ENCODE data around the gene CCDC7. TPM values are rescaled to one million over a fixed set of nuclear protein-coding genes. Genes with fewer than 3 reads are reported as not detected.
"Not testable (repeated sequence)": the region's sequence is repeated elsewhere in the genome, so short reads cannot be mapped to it uniquely, and the experiment has no call there.

CCDC7 gene
- total RNA-seq, 2 experiments from 2014 or later = 15.7 to 15.8 TPM

- Mint-ChIP-seq H3K4me3 (peak overlapping the region; percentile 38), H3K36me3 (ENCODE audit: low read depth) (peaks cover 44% of the 10 kb centered on the region), H3K4me1 (ENCODE audit: low read depth) (peaks cover 32% of the 10 kb centered on the region), H3K27me3 (ENCODE audit: low read depth) (no peaks in the 10 kb centered on the region), H3K27ac (peak overlapping the region; percentile 72), H3K9me3 (ENCODE audit: insufficient read depth) (no peaks in the 10 kb centered on the region)
- peak; percentile 83 for DNase-seq
- ChIA-PET CTCF (interaction anchor here (0.9 to 2.7 kb wide), 6 partner anchors 9 to 153 kb away, joined by 3 to 9 read pairs (median 4); partner anchors contain the start of gene CCDC7), POLR2A (interaction anchor here (0.6 to 3.9 kb wide), 3 partner anchors 14 to 259 kb away, joined by 3 to 15 read pairs (median 5); partner anchors contain the start of gene CCDC7)
- ATAC-seq = peak; percentile 99
These were observed 13.2 kb downstream of the CCDC7 start for GRCh38 chr10:32459051-32459698.

GRCh38 chr10:32461203-32461602 lies 15.3 kb downstream of the CCDC7 start:
- Mint-ChIP-seq H3K4me1 (ENCODE audit: low read depth) (peaks cover 32% of the 10 kb centered on the region), H3K27me3 (ENCODE audit: low read depth) (no peaks in the 10 kb centered on the region), H3K36me3 (ENCODE audit: low read depth) (peaks cover 42% of the 10 kb centered on the region), H3K27ac (no peak overlapping the region), H3K9me3 (ENCODE audit: insufficient read depth) (no peaks in the 10 kb centered on the region), H3K4me3 (no peak overlapping the region)
- DNase-seq = no peak
- ChIA-PET POLR2A (no interaction called here), CTCF (no interaction called here)
- ATAC-seq = no peak

GRCh38 chr10:32471232-32471631 lies 25.3 kb downstream of the CCDC7 start:
- no peak overlapping the region for H3K4me3 Mint-ChIP-seq
- no peak overlapping the region for H3K27ac Mint-ChIP-seq
- no peaks in the 10 kb centered on the region for H3K27me3 Mint-ChIP-seq (ENCODE audit: low read depth)
- ChIA-PET POLR2A (no interaction called here), CTCF (no interaction called here)
- DNase-seq (no peak), ATAC-seq (no peak)
- no peaks in the 10 kb centered on the region for H3K4me1 Mint-ChIP-seq (ENCODE audit: low read depth)
- H3K9me3 Mint-ChIP-seq (ENCODE audit: insufficient read depth) = no peaks in the 10 kb centered on the region
- H3K36me3 Mint-ChIP-seq (ENCODE audit: low read depth) = peaks cover 40% of the 10 kb centered on the region

GRCh38 chr10:32477499-32477898 lies 31.6 kb downstream of the CCDC7 start:
- no peak for DNase-seq
- H3K36me3 Mint-ChIP-seq (ENCODE audit: low read depth) = peaks cover 52% of the 10 kb centered on the region
- peaks cover 18% of the 10 kb centered on the region for H3K9me3 Mint-ChIP-seq (ENCODE audit: insufficient read depth)
- POLR2A ChIA-PET = no interaction called here
- CTCF ChIA-PET = no interaction called here
- no peaks in the 10 kb centered on the region for H3K4me1 Mint-ChIP-seq (ENCODE audit: low read depth)
- no peaks in the 10 kb centered on the region for H3K27me3 Mint-ChIP-seq (ENCODE audit: low read depth)
- ATAC-seq = no peak
- no peak overlapping the region for H3K27ac Mint-ChIP-seq
- H3K4me3 Mint-ChIP-seq = no peak overlapping the region

GRCh38 chr10:32481606-32482005 lies 35.7 kb downstream of the CCDC7 start:
- POLR2A ChIA-PET = no interaction called here
- H3K27ac Mint-ChIP-seq = no peak overlapping the region
- CTCF ChIA-PET = interaction anchor here (0.6 kb wide), 1 partner anchor 642 kb away, joined by 3 read pairs; no protein-coding TSS in a partner anchor
- DNase-seq (no peak), ATAC-seq (no peak)
- H3K36me3 Mint-ChIP-seq (ENCODE audit: low read depth) = peaks cover 69% of the 10 kb centered on the region
- no peaks in the 10 kb centered on the region for H3K27me3 Mint-ChIP-seq (ENCODE audit: low read depth)
- H3K4me3 Mint-ChIP-seq = no peak overlapping the region
- H3K9me3 Mint-ChIP-seq (ENCODE audit: insufficient read depth) = peaks cover 22% of the 10 kb centered on the region
- no peaks in the 10 kb centered on the region for H3K4me1 Mint-ChIP-seq (ENCODE audit: low read depth)

- H3K9me3 Mint-ChIP-seq (ENCODE audit: insufficient read depth) = peaks cover 29% of the 10 kb centered on the region
- H3K27me3 Mint-ChIP-seq (ENCODE audit: low read depth); H3K4me3 Mint-ChIP-seq; POLR2A ChIA-PET; H3K27ac Mint-ChIP-seq; CTCF ChIA-PET; DNase-seq; H3K4me1 Mint-ChIP-seq (ENCODE audit: low read depth); ATAC-seq: not testable (repeated sequence)
- peaks cover 73% of the 10 kb centered on the region for H3K36me3 Mint-ChIP-seq (ENCODE audit: low read depth)
These were observed 37.1 kb downstream of the CCDC7 start for GRCh38 chr10:32483019-32483502.

GRCh38 chr10:32488038-32488437 lies 42.1 kb downstream of the CCDC7 start:
- CTCF ChIA-PET; H3K27me3 Mint-ChIP-seq (ENCODE audit: low read depth); POLR2A ChIA-PET; ATAC-seq; H3K4me1 Mint-ChIP-seq (ENCODE audit: low read depth); H3K27ac Mint-ChIP-seq; DNase-seq; H3K4me3 Mint-ChIP-seq: not testable (repeated sequence)
- Mint-ChIP-seq H3K36me3 (ENCODE audit: low read depth) (peaks cover 68% of the 10 kb centered on the region), H3K9me3 (ENCODE audit: insufficient read depth) (peaks cover 17% of the 10 kb centered on the region)

- no peak for ATAC-seq
- DNase-seq = no peak
- Mint-ChIP-seq H3K4me3 (no peak overlapping the region), H3K27ac (no peak overlapping the region), H3K4me1 (ENCODE audit: low read depth) (no peaks in the 10 kb centered on the region), H3K27me3 (ENCODE audit: low read depth) (no peaks in the 10 kb centered on the region), H3K36me3 (ENCODE audit: low read depth) (peaks cover 63% of the 10 kb centered on the region), H3K9me3 (ENCODE audit: insufficient read depth) (peaks cover 13% of the 10 kb centered on the region)
- ChIA-PET POLR2A (no interaction called here), CTCF (no interaction called here)
These were observed 43.2 kb downstream of the CCDC7 start for GRCh38 chr10:32489158-32489557.

- peaks cover 61% of the 10 kb centered on the region for H3K36me3 Mint-ChIP-seq (ENCODE audit: low read depth)
These were observed 44.0 kb downstream of the CCDC7 start for GRCh38 chr10:32489901-32490300.

GRCh38 chr10:32494562-32494961 lies 48.6 kb downstream of the CCDC7 start:
- DNase-seq; H3K4me3 Mint-ChIP-seq; CTCF ChIA-PET; H3K27me3 Mint-ChIP-seq (ENCODE audit: low read depth); POLR2A ChIA-PET; ATAC-seq; H3K4me1 Mint-ChIP-seq (ENCODE audit: low read depth); H3K27ac Mint-ChIP-seq; H3K9me3 Mint-ChIP-seq (ENCODE audit: insufficient read depth): not testable (repeated sequence)
- H3K36me3 Mint-ChIP-seq (ENCODE audit: low read depth) = peaks cover 41% of the 10 kb centered on the region

More at GRCh38 chr10:32489901-32490300, 44.0 kb downstream of the CCDC7 start:
- Mint-ChIP-seq H3K4me1 (ENCODE audit: low read depth) (no peaks in the 10 kb centered on the region), H3K4me3 (no peak overlapping the region), H3K27me3 (ENCODE audit: low read depth) (no peaks in the 10 kb centered on the region), H3K9me3 (ENCODE audit: insufficient read depth) (peaks cover 13% of the 10 kb centered on the region), H3K27ac (no peak overlapping the region)
- DNase-seq = no peak
- ATAC-seq = no peak
- CTCF ChIA-PET = no interaction called here
- POLR2A ChIA-PET = no interaction called here

- H3K27me3 Mint-ChIP-seq (ENCODE audit: low read depth); CTCF ChIA-PET; POLR2A ChIA-PET; ATAC-seq; H3K4me1 Mint-ChIP-seq (ENCODE audit: low read depth); DNase-seq; H3K27ac Mint-ChIP-seq; H3K4me3 Mint-ChIP-seq; H3K9me3 Mint-ChIP-seq (ENCODE audit: insufficient read depth): not testable (repeated sequence)
- peaks cover 47% of the 10 kb centered on the region for H3K36me3 Mint-ChIP-seq (ENCODE audit: low read depth)
These were observed 54.2 kb downstream of the CCDC7 start for GRCh38 chr10:32500136-32500535.

- DNase-seq (no peak), ATAC-seq (no peak)
- H3K36me3 Mint-ChIP-seq (ENCODE audit: low read depth) = peaks cover 50% of the 10 kb centered on the region
- peaks cover 13% of the 10 kb centered on the region for H3K9me3 Mint-ChIP-seq (ENCODE audit: insufficient read depth)
- H3K27me3 Mint-ChIP-seq (ENCODE audit: low read depth) = no peaks in the 10 kb centered on the region
- no peaks in the 10 kb centered on the region for H3K4me1 Mint-ChIP-seq (ENCODE audit: low read depth)
- H3K27ac Mint-ChIP-seq = no peak overlapping the region
- no peak overlapping the region for H3K4me3 Mint-ChIP-seq
- CTCF ChIA-PET = no interaction called here
- POLR2A ChIA-PET = no interaction called here
These were observed 56.0 kb downstream of the CCDC7 start for GRCh38 chr10:32501906-32502305.

Measured in activated CD8-positive, alpha-beta T cell treated with anti-CD3 and anti-CD28 coated beads, Interleukin-2, amount 10 ng/mL, durations not matched to agents 7 days and 5 days (primary cell).